RKO (cell line): Measurements from ENCODE around the gene VPS13A.

Experiments used
- DNase-seq: peaks from one replicate; pipeline ENCODE4 v3.0.0-alpha.2; 2016; ENCODE audit warnings: low spot score

The VPS13A gene

DNA sequence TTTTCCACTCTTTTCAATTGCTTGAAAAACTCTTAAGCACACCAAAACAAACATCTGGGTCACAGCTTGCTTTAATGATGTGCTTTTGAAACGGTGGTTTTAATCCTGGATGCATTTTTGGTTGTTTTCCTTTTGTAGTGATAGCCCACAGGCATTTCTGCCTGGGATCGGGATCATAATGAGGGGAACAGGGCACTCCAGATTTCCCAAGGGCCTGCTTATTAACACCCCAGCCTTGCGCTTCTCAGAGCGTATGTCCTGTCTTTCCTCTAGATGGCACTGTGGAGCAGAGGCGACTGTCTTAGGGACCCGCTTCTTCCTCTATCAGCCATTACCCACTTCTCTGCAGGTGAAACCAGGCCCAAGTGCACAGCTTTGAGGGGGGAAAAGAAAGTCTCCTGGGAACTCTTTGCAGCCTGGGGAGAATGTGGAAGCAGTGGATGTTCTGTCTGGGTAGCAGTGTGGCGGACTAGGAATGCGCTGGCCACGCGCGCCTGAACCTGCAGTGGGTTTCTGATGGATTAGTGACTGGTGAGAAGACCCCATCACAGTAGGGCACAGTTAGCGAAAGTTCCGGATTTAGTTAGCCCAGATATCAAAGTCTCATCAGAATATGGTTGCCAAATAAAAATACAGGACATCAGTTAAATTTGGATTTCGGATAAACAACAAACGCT lies 280.7 kb downstream of the VPS13A start:
- DNase-seq, result peak; percentile 76

DNA sequence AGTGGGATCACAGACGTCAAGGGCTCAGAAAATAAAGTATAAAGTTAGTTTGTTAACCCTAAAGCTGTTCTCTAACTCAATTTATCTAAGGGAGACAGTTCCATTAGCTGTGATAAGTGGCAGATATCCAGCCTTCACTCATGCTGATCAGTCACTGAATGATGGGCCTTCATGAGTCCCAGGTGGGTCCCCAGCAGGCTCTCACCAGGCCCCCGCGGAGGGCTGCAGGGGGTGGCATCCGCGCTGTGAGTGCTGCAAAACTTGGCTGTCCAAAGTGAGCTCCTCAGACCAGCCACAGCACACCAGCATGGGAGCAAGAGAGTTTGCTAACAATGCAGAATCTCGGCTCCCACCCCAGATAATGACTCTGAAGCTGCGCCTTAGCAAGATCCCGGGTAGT lies 283.6 kb downstream of the VPS13A start:
- no peak for DNase-seq

DNA sequence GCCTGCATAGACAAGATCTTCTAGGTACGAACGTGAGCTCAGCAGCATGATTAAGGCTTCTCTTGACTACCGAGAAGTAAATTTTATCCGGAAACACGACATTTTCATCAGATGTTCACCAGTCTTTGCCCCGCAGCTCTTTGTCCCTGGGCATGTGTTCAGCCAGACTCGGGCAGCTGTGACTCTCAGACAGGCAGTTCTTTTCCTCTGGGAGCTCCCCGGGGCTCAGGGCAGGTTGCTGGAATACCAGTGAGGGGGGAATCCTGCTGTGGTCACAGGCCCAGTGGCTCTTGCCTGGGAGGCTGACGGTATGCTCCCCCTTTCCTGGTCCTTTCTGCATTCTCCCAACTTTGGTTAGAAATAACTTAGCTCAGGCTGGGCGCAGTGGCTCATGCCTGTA lies 284.7 kb downstream of the VPS13A start:
- DNase-seq, result no peak

DNA sequence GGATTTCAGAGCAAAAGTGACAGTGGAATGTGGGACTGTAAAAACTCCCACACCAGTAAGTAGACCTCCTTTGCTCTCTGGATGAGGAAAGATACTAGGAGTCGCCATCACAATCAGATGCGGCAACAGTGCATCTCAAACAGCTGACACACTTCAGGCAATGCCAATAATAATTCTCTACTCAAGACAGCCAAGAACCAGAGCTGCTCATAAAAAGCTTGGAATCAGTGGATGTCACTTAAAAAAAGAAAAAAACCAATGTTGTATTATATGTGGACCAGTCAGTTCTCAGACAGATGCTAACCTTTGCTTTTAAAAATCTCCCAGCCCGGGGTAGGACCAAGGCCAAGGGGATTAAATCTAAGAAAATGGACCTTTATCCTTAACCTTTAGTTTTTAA lies 285.8 kb downstream of the VPS13A start:
- no peak for DNase-seq

DNA sequence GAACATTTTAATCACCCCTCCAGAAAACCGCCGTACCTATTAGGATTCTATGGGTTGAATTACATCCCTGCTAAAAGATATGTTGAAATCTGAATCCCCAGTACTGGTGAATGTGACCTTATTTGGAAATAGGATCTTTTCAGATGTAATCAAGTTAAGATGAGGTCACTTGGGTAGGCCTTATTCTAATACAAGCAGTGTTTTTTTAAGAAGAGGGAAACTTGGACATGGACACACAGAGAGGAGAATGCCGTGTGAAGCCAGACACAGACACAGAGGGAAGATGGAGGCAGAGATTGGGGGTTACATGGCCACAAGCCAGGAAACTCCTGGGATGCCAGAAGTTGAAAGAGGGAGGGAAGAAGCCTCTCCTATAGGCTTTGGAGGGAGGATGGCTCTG lies 287.3 kb downstream of the VPS13A start:
- no peak for DNase-seq

DNA sequence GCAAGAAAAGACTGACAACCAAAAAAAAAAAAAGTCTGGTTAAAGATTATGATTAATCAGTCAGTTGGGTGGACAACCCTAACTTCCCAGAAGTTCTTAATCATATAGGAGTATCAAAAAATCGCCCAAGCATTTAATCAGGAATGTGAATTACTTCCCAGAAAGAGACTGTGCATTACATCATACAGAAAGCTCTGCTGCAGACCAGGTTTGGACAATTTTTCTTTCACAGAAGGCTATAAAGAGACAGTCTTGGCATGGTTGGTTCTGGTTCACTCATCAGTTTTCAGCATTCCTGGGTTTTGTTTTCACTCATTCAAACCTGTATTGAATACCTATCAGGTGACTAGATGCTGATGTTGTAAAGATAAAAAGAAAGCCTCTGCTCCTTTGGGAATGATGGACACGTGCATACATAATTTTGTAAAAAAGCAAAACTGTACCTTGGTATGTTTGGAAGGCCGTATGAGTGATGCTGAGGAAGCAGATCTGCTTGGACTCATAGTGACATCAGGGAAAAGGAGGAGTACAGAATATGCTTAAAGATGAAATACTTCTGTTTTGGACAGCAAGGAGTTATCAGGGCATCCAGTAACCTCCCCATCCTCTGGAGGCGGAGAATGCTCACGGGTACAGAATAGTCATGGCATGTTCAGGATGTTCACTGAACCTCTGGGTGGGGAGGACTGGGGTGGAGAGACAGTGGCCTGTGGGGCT lies 292.3 kb downstream of the VPS13A start:
- DNase-seq, result no peak
